Ammon's horn (tissue), 1 donor: ENCODE data around the gene RANBP6.

ENCODE experiments used
- DNase-seq: peaks from one replicate; pipeline ENCODE4 v3.0.0-alpha.2; 2016; ENCODE audit warnings: low spot score

RANBP6 gene

DNA sequence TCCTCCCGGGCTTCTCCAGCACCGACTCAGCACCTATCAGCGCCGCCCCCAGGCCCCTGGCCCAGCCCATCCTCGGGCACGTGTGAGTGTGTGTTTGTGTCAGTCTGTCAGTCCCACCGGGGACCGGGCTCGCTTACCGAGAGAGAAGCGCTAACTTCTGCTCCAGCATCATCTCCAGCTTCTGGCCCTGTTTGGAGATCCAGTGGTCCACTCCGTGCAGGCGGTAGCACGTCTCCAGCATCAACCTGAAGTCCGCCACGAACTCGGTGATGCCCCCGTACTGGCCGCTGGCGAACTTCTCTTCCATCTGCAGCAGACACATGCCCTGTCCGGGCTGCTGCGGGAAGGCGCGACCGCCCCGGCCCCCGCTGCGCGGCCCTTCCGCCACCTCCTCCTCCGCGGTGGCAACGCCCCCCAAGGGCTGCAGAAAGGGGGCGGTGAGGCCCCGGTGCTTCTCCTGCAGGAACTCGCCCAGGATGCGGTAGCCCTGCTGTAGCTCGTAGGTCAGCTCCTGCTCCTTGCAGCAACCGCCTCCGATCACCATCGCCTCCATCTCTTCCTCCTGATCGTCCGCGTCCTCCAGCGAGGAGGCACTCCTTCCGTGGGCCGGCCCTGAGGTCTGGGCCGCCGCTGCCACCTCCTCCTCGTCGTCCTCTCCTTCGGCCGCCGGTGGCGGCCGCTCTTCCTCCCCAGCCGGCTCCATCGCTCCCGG, 8.2 kb downstream of the RANBP6 start:
- DNase-seq, result peak; percentile 59

DNA sequence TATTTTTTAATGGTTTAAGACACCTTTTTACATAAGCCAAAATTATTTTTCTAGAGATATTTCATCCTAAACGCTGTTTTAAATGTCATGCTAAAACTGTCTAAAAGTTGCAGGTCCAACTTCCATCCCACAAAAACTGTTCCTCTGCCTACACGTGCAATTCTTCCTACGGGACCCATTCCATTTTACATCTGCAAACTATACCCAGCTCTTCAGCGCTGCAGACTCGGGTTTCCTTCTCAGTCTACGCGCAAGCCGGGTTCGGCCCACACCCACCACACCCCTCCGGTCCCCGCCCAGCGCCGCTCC, 8.7 kb downstream of the RANBP6 start:
- no peak for DNase-seq

DNA sequence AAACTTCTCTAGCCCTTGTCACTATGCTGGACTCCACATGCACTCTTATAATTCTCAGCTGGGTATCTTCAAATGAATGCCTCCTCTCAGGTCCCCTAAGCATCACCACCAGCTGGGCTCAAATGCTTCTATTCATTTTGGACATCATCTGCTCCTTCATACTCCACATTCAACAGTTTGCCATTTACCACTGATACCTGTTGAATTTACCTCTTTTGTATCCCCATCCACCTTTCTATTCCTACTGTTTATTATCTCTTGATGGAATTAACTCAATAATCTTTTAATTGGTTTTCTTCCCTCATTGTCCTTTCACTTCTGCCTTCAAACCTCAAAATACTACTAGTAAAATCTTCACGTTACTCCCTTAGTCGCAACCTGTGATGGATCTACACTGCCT, 14.5 kb downstream of the RANBP6 start:
- DNase-seq, result no peak

DNA sequence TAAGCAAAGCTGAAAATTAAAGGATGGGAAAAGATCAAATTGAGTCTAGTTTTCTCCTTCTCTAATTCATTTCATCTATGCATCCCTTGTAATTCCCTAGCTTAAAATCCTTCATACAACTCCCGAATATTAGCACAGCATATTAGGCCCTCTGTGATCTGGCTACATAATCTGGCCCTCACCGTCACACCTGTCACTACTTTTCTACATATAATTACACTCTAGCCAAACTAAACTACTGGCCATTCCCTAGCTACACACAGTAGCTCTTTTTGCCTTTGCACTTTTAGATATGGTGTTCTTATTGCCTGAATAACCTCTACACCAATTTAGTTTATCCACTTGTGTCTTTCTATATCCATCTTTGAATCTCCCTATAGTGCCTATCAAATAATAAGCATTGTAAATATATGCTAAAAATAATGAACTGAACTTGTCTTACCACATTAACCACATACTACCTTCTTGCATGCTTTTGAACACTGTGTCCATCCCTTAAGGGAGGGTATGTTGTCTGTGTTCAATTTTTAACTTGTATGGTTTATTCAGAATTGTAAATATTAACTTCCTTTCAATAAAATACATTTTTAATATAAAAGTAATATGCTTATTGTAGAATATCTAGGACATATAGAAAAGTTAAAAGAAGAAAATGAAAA, 15.9 kb downstream of the RANBP6 start:
- no peak for DNase-seq

DNA sequence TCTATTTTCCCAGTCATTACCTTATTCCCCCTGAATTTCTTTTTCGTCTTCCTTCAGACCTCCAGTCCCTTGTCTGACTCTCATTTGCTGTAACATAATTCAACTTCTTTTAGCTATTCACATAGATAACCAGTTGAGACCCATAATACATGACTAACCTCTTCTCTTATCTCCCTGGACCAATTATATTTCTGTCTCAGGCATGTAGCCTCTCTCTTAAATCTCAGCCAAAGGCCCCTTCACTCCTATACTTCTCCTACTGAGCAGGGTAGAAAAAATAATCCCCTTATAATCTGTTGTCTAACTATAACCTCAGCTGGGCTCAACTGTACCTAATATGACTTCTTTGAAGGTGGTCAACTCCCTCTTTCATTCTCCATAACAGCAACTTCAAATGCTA, 20.9 kb downstream of the RANBP6 start:
- DNase-seq, result no peak

DNA sequence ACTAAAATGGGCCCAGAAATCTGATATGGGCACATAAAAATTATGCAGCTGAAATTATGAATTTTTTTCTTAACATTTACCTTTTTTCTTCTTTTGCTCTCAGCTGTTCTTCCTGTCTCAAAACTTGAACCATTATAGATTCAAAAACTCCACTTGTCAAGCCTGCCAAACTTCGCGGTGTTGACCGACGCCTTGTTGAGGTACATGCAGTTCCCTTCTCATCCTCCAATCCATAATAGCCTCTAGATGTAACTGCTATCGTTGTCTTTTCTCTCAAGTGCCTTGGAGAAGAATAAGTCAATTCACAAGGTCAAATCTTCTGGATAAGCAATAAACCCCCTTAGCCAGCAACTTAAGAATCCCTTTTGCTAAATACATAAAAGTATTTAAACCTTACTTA, 27.2 kb downstream of the RANBP6 start:
- DNase-seq, result no peak

DNA sequence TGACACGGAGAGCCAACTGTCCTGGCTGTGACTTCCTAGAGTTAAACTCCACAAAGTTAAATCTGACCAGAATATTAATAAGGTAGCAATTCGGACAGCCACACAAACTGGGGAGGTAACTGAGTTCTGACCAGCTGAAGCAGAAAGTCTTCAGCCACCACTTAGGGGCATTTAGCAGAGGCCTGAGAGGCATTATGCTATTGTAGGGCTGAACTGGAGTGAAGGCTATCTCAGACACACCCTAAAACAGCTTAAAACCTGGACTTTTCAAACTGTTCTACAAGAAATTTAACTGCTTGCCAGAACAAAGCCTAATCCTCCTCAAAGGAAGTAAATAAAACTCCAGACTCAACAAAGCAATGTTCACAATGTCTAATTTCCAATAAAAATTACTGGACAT, 32.4 kb downstream of the RANBP6 start:
- no peak for DNase-seq

DNA sequence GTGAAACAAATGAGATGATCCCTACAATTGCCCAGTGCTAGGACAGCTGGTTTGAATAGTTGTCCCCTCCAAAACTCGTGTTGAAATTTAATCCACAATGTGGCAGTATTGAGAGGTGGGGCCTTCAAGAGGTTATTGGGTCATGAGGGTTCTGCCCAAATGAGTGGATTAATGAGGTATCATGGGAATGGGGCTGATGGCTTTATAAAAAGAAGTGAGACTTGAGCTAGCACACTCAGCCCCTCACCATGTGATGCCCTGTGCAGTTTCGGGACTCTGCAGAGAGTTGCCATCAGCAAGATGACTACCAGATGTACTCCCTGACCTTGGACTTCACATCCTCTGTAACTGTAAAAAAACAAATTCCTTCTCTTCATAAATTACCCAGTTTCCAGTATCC, 33.1 kb downstream of the RANBP6 start:
- DNase-seq, result no peak

DNA sequence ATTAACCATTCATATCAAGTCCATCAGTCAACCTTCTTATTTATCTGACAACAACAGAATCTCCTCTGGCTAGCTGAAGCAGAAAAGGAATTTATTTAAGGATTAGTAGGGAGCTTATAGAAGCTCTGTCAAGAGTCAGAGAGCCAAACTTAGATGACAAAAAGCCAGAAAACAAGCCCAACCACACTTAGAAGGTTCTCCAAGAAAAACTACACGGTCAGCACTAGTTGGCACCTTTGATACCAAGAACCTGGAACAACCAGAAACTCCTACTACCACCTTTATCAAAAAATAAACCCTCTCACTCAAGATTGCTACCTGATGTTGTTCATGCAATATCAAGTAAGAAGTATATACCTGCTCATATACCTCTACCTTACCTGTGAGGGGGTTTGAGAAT, 36.9 kb downstream of the RANBP6 start:
- DNase-seq, result no peak

DNA sequence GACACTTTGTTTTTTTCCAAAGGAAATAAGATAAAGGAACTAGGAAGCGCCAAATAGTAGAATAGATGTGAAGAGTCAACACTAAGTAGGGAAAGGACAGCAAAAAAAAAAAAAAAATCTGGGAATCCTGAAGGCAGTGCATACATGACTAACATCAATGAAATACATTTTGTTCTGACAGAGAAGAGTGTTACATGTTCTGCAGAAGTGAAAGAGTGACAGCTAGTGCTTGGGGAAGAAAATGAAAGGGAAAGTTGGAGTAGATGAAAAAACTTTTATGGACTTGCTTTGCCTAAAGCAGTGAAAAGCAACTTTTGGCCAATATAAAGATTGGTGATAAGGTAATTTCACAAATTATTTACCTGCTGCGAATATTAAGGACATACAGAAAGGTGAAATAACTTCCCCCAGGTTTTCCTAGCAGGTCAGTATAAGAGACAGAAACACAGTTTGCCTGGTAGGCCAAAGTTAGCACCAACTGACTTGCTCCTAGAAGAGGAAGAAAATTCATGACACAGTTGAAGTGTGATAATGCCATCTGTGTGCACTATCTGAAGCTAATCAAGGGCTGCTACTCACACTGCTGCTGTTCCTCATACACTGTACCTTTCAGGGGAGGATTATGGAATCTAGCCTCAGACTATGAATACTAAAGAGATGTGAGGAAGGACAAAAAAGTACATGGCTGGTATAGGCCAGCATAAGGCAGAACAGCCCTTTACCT, 38.6 kb downstream of the RANBP6 start:
- DNase-seq, result peak; percentile 6

DNA sequence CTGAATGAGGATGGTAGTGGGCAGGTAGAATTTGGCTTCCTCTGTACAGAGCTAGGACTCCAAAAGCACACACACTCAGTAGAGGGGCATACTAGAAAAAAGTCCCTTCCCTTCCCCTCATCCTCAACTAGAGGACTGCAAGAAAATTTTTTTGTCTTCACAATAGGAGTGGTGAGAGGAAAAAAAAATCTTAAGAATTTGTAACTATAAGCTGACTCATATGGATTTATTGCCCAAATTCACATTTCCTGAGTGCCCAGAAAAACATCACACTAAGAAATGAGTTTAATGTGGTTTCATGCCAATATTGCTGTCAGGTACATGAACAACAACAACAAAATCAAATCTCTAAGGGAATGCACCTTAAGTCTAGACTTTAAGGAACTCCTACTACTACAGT, 43.7 kb downstream of the RANBP6 start:
- DNase-seq, result no peak
